ENCODE results near the gene BMERB1. TPM values are rescaled to one million over a fixed set of nuclear protein-coding genes. Genes with fewer than 3 reads are reported as not detected.
"Not testable (repeated sequence)": the region's sequence is repeated elsewhere in the genome, so short reads cannot be mapped to it uniquely, and the experiment has no call there.

Gene BMERB1
- total RNA-seq, 1 experiment from 2014 or later: 13.6 TPM

- TF ChIP-seq FOXK1 (CRISPR knock-in tag; IDR thresholded peaks at IDR 0.05): no peak
- no peak for TF ChIP-seq FOXP1 (CRISPR knock-in tag; IDR thresholded peaks at IDR 0.05; ENCODE audit: borderline replicate concordance)
- H3K27ac Mint-ChIP-seq: no peak overlapping the region
- H3K4me3 Mint-ChIP-seq: no peak overlapping the region
- H3K4me1 Mint-ChIP-seq: peaks cover 37% of the 10 kb centered on the region
- H3K27me3 Mint-ChIP-seq (ENCODE audit: low read depth): no peaks in the 10 kb centered on the region
- ChIA-PET POLR2A (no interaction called here), CTCF (no interaction called here)
- H3K36me3 Mint-ChIP-seq: no peaks in the 10 kb centered on the region
- no peaks in the 10 kb centered on the region for H3K9me3 Mint-ChIP-seq
- ATAC-seq (no peak), DNase-seq (ENCODE audit: low spot score) (no peak)
These were observed 32.4 kb upstream of the BMERB1 start for GRCh38 chr16:15401972-15402371.

- ATAC-seq (peak; percentile 53), DNase-seq (ENCODE audit: low spot score) (no peak)
- Mint-ChIP-seq H3K27me3 (ENCODE audit: low read depth) (no peaks in the 10 kb centered on the region), H3K36me3 (no peaks in the 10 kb centered on the region), H3K27ac (peak overlapping the region; percentile 62), H3K4me3 (no peak overlapping the region), H3K4me1 (peaks cover 34% of the 10 kb centered on the region), H3K9me3 (no peaks in the 10 kb centered on the region)
- TF ChIP-seq FOXP1 (CRISPR knock-in tag; IDR thresholded peaks at IDR 0.05; ENCODE audit: borderline replicate concordance): no peak
- TF ChIP-seq IRF1 (CRISPR knock-in tag; IDR thresholded peaks at IDR 0.05): no peak
- no peak for TF ChIP-seq FOXJ3 (CRISPR knock-in tag; IDR thresholded peaks at IDR 0.05; ENCODE audit: borderline replicate concordance)
- TF ChIP-seq ZNF219 (CRISPR knock-in tag; IDR thresholded peaks at IDR 0.05; ENCODE audit: borderline replicate concordance): no peak
- TF ChIP-seq MLX (CRISPR knock-in tag; IDR thresholded peaks at IDR 0.05): no peak
- no peak for TF ChIP-seq SOX15 (CRISPR knock-in tag; IDR thresholded peaks at IDR 0.05)
- TF ChIP-seq IRF2 (CRISPR knock-in tag; IDR thresholded peaks at IDR 0.05; ENCODE audit: borderline replicate concordance, low read depth): no peak
- no peak for TF ChIP-seq ARID4B (CRISPR knock-in tag; IDR thresholded peaks at IDR 0.05; ENCODE audit: borderline replicate concordance)
- TF ChIP-seq TEAD1 (CRISPR knock-in tag; IDR thresholded peaks at IDR 0.05): no peak
- TF ChIP-seq NR1H2 (CRISPR knock-in tag; IDR thresholded peaks at IDR 0.05): no peak
- no peak for TF ChIP-seq NFE2L1 (CRISPR knock-in tag; IDR thresholded peaks at IDR 0.05)
- TF ChIP-seq AFF4 (CRISPR knock-in tag; IDR thresholded peaks at IDR 0.05; ENCODE audit: borderline replicate concordance): no peak
- TF ChIP-seq E2F4 (CRISPR knock-in tag; IDR thresholded peaks at IDR 0.05; ENCODE audit: borderline replicate concordance, low read depth): no peak
- TF ChIP-seq FOXK1 (CRISPR knock-in tag; IDR thresholded peaks at IDR 0.05): no peak
- TF ChIP-seq PRRX2 (CRISPR knock-in tag; IDR thresholded peaks at IDR 0.05): no peak
- TF ChIP-seq CREM (CRISPR knock-in tag; IDR thresholded peaks at IDR 0.05): no peak
- no peak for TF ChIP-seq CBFB (CRISPR knock-in tag; IDR thresholded peaks at IDR 0.05; ENCODE audit: low read depth)
- TF ChIP-seq ELF4 (CRISPR knock-in tag; IDR thresholded peaks at IDR 0.05; ENCODE audit: low read depth): no peak
- ChIA-PET CTCF (interaction anchor here (0.6 kb wide), 1 partner anchor 49 kb away, joined by 7 read pairs; no protein-coding TSS in a partner anchor), POLR2A (no interaction called here)
These were observed 30.9 kb upstream of the BMERB1 start for GRCh38 chr16:15403392-15403995.

GRCh38 chr16:15404091-15404490 lies 30.3 kb upstream of the BMERB1 start:
- H3K36me3 Mint-ChIP-seq; H3K27me3 Mint-ChIP-seq (ENCODE audit: low read depth): not testable (repeated sequence)

More at GRCh38 chr16:15404091-15404490, 30.3 kb upstream of the BMERB1 start:
- ATAC-seq; CTCF ChIA-PET; H3K9me3 Mint-ChIP-seq; POLR2A ChIA-PET; H3K4me3 Mint-ChIP-seq; DNase-seq (ENCODE audit: low spot score): not testable (repeated sequence)
- Mint-ChIP-seq H3K27ac (peak overlapping the region; percentile 62), H3K4me1 (peaks cover 29% of the 10 kb centered on the region)
